Ovary (tissue), 9 donors: ENCODE results near the gene TMTC1. TPM values are rescaled to one million over a fixed set of nuclear protein-coding genes. Genes with fewer than 3 reads are reported as not detected.

Experiments used
- DNase-seq, 5 donors: peaks; one replicate each; pipeline ENCODE4 v3.0.0-alpha.2; 2019 to 2020
- H3K27ac ChIP-seq, 2 donors: fragments of 200-600 bp; one replicate each; pipeline versions ENCODE4 v1.5.1 to v1.8.0; 2019 to 2022
- H3K27me3 ChIP-seq: fragments of 200-600 bp; one replicate; pipeline ENCODE4 v1.8.0; 2022
- H3K36me3 ChIP-seq: fragments of 200-600 bp; sonication (generic); one replicate; pipeline ENCODE4 v1.5.1; 2019
- H3K4me1 ChIP-seq: one replicate; pipeline ENCODE4 v1.8.1; 2013; ENCODE audit warnings: mild to moderate bottlenecking, moderate library complexity; ENCODE audit not compliant: insufficient read depth
- H3K4me3 ChIP-seq: fragments of 200-600 bp; sonication (generic); one replicate; pipeline ENCODE4 v1.5.1; 2017
- H3K9me3 ChIP-seq, 2 donors: fragments of 200-600 bp in 1 of 2; sonication (generic) in 1 of 2; one replicate each; pipeline versions ENCODE4 v1.5.1 to v1.8.1; 2013 to 2019; ENCODE audit warnings: mild to moderate bottlenecking in 1 of 2, moderate library complexity in 1 of 2
- EP300 ChIP-seq: sonication (generic); formaldehyde crosslinking; IDR thresholded peaks from one replicate; pipeline ENCODE4 v1.6.1; 2017; ENCODE audit warnings: antibody characterized with exemption
- POLR2A ChIP-seq: fragments of 450-650 bp; IDR thresholded peaks from one replicate; pipeline ENCODE4 v1.6.1; 2017; ENCODE audit warnings: antibody characterized with exemption, mild to moderate bottlenecking, moderate library complexity
- WGBS, 3 donors: extraction: QIAGEN DNeasy Blood & Tissue Kit in 1 of 3; methylation state at CpG; one replicate each; pipeline versions ENCODE4 v1.1.5 to v1.1.7; 2013 to 2017; 5-methylcytosine and 5-hydroxymethylcytosine counted together
- intact Hi-C, 4 donors: fragments of 100-400 bp; cut with DNase I; formaldehyde crosslinking; loops; one replicate each; pipeline versions ENCODE4 v1.11.0 to v1.15.1; 2022 to 2023
- polyA plus RNA-seq, 2 donors: library from polyadenylated mRNA; stranded (reverse); fragments of 200-250 nt in 1 of 2; fragments of 350-450 nt in 1 of 2; fragmentation: Illumina TruSeq in 1 of 2; extraction: RNeasy Lipid Tissue Mini Kit (QIAGEN cat#74804) in 1 of 2; gene quantifications; one replicate each; pipeline ENCODE4 v1.2.3, GENCODE V29; 2013 to 2014
- total RNA-seq, 7 donors: library from RNA; depleted of rRNA in 2 of 7; stranded (reverse); fragments of >200 nt in 2 of 7; fragmentation: NEBNext Ultra II Directional in 3 of 7; extraction: Animal tissue kit (Norgen Biotek cat#: 25700) in 3 of 7; gene quantifications; one replicate each; pipeline versions ENCODE4 v1.1.0 to v1.2.4, GENCODE V29; 2016 to 2023
- TF ChIP-seq, protein P1 (sequence below), 3 donors: fragments of 450-650 bp in 2 of 3; fragments of 200-600 bp in 1 of 3; IDR thresholded peaks; one replicate each; pipeline versions ENCODE4 v1.5.1 to v1.8.0; 2016 to 2022; ENCODE audit warnings: antibody characterized with exemption in 3 of 3, mild to moderate bottlenecking in 1 of 3
- donor health status: DM: no; HTN: no; CAD: no; lungs with moderate emphysema.
- donor health status: DM: no; HTN: no; CAD: no.
- donor health status: Bipolar disorder and iron deficiency.
- donor health status: DM: yes; HTN: yes; CAD: no.
- donor health status: DM: no; HTN: no; CAD: no.
- donor health status: DM: yes; HTN: yes; CAD: no.

TMTC1 gene
- total and polyA plus RNA-seq, 9 donors = 8.1 to 46.3 (median 21.3) TPM

GRCh38 chr12:29709054-29709453 lies 74.7 kb downstream of the TMTC1 start:
- TF ChIP-seq POLR2A (no peak), EP300 (no peak)
- TF ChIP-seq, protein P1, sequence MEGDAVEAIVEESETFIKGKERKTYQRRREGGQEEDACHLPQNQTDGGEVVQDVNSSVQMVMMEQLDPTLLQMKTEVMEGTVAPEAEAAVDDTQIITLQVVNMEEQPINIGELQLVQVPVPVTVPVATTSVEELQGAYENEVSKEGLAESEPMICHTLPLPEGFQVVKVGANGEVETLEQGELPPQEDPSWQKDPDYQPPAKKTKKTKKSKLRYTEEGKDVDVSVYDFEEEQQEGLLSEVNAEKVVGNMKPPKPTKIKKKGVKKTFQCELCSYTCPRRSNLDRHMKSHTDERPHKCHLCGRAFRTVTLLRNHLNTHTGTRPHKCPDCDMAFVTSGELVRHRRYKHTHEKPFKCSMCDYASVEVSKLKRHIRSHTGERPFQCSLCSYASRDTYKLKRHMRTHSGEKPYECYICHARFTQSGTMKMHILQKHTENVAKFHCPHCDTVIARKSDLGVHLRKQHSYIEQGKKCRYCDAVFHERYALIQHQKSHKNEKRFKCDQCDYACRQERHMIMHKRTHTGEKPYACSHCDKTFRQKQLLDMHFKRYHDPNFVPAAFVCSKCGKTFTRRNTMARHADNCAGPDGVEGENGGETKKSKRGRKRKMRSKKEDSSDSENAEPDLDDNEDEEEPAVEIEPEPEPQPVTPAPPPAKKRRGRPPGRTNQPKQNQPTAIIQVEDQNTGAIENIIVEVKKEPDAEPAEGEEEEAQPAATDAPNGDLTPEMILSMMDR (IDR thresholded peaks at IDR 0.05) = no peak
- peaks cover 6% of the 10 kb centered on the region for H3K4me1 ChIP-seq
- H3K36me3 ChIP-seq = no peaks in the 10 kb centered on the region
- no peaks in the 10 kb centered on the region for H3K9me3 ChIP-seq
- DNase-seq = no peak
- H3K4me3 ChIP-seq = no peak overlapping the region
- no peaks in the 10 kb centered on the region for H3K27me3 ChIP-seq
- intact Hi-C loops = no loop called here
- no peak overlapping the region for H3K27ac ChIP-seq

GRCh38 chr12:29707846-29708245 lies 75.9 kb downstream of the TMTC1 start:
- WGBS, 3 donors = 75 to 82% (median 82%) methylated on average over 2 of the region's 2 CpGs
- intact Hi-C loops = no loop called here
- Histone ChIP-seq H3K36me3 (no peaks in the 10 kb centered on the region), H3K27me3 (no peaks in the 10 kb centered on the region), H3K9me3 (no peaks in the 10 kb centered on the region), H3K4me1 (peaks cover 6% of the 10 kb centered on the region), H3K4me3 (no peak overlapping the region), H3K27ac (no peak overlapping the region)
- no peak for DNase-seq
- TF ChIP-seq POLR2A = no peak
- no peak for TF ChIP-seq EP300
- TF ChIP-seq, protein P1 (IDR thresholded peaks at IDR 0.05) = no peak

DNA sequence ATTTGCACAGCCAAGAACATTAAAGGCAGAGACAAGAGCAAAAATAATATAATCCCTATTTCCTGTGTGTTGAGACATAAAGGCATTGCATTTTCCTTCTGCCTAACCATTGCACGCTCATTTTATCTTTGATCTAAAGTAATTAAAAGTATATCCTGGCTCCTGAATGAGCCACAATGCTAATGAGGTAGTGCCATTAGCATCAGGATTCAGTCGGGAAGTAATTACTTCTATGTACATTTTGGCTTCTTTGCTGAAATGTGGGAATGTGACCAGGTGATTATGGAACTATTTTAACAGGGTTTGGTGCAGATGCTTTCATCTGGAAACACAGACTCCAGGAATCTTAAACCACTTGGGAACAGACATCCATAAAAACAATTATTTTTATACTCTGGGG lies 77.4 kb downstream of the TMTC1 start:
- Histone ChIP-seq H3K27ac (no peak overlapping the region), H3K27me3 (no peaks in the 10 kb centered on the region), H3K4me1 (peaks cover 6% of the 10 kb centered on the region), H3K4me3 (no peak overlapping the region), H3K36me3 (no peaks in the 10 kb centered on the region), H3K9me3 (no peaks in the 10 kb centered on the region)
- TF ChIP-seq EP300 = no peak
- TF ChIP-seq POLR2A = no peak
- TF ChIP-seq, protein P1 (IDR thresholded peaks at IDR 0.05) = no peak
- intact Hi-C loops = no loop called here
- WGBS, 3 donors = 63 to 66% (median 64%) methylated on average over 2 of the region's 2 CpGs
- no peak for DNase-seq

- DNase-seq = no peak
- no peaks in the 10 kb centered on the region for H3K27me3 ChIP-seq
- H3K9me3 ChIP-seq = no peaks in the 10 kb centered on the region
- no peak overlapping the region for H3K27ac ChIP-seq
- no peak overlapping the region for H3K4me3 ChIP-seq
- TF ChIP-seq POLR2A (no peak), EP300 (no peak)
- TF ChIP-seq, protein P1 (IDR thresholded peaks at IDR 0.05) = no peak
- WGBS, 3 donors = 74 to 96% (median 91%) methylated on average over 2 of the region's 2 CpGs
- H3K36me3 ChIP-seq = no peaks in the 10 kb centered on the region
- intact Hi-C loops = no loop called here
- H3K4me1 ChIP-seq = peaks cover 2% of the 10 kb centered on the region
Measured at GRCh38 chr12:29703528-29703927, 80.2 kb downstream of the TMTC1 start.

DNA sequence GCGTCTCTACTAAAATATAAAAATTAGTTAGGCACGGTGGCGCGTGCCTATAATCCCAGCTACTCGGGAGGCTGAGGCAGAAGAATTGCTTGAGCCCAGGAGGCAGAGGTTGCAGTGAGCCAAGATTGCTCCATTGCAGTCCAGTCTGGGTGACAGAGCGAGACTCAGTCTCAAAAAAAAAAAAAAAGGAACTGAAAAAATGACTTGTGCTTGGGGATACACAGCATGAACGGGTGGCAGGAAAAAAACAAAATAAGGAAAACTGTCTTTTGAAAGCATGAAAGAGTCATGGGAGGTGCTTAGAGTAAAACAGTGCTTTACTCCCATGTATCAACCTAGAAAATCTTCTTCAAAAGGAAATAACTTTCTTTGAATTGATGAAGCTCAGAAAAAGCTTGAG lies 80.8 kb downstream of the TMTC1 start:
- no peak for DNase-seq
- TF ChIP-seq EP300 (no peak), POLR2A (no peak)
- TF ChIP-seq, protein P1 (IDR thresholded peaks at IDR 0.05) = no peak
- WGBS, 3 donors = 96 to 97% (median 97%) methylated on average over 7 of the region's 7 CpGs

More for the DNA sequence above, 80.8 kb downstream of the TMTC1 start:
- Histone ChIP-seq H3K36me3 (no peaks in the 10 kb centered on the region), H3K4me3 (no peak overlapping the region), H3K9me3 (no peaks in the 10 kb centered on the region), H3K27ac (no peak overlapping the region), H3K4me1 (peaks cover 2% of the 10 kb centered on the region), H3K27me3 (no peaks in the 10 kb centered on the region)
- intact Hi-C loops = no loop called here
